HepG2 (cell line): ENCODE results near the gene SPON1. TPM values are rescaled to one million over a fixed set of nuclear protein-coding genes. Genes with fewer than 3 reads are reported as not detected.

Experiments
- ATAC-seq: fragments of 200-7000 bp; cut with Tn5 transposase; 3 replicates; pipeline ENCODE4 v1.9.1; 2020; ENCODE audit warnings: mild to moderate bottlenecking, moderate library complexity
- BruUV-seq: library from RNA; stranded (reverse); fragments of 400-500 nt; replicated peaks from 2 replicates; lab custom pipeline; 2021; lab: Mats Ljungman, UMichigan
- CTCF ChIA-PET: fragments of 300-600 bp; formaldehyde crosslinking; extraction: SDS; loops from one replicate; lab custom pipeline; 2021; ENCODE audit warnings: low total read pairs, inconsistent platforms, low intra/inter-chr PET ratio; lab: Yijun Ruan, JAX
- POLR2A ChIA-PET: fragments of 350-600 bp; sonication (Branson Sonifier 250); formaldehyde crosslinking; loops from one replicate; lab custom pipeline; 2020; ENCODE audit warnings: antibody characterized with exemption, inconsistent platforms; lab: Yijun Ruan, JAX
- DNase-seq: peaks from one replicate; pipeline ENCODE4 v3.0.0-alpha.2; 2015; ENCODE audit warnings: low spot score
- FAIRE-seq: peaks from 3 replicates; lab custom pipeline; 2011; peaks lifted over from hg19 to GRCh38; lab: Jason Lieb, UNC
- H2AFZ ChIP-seq: one replicate; pipeline ENCODE4 v1.6.1; 2011; ENCODE audit warnings: low read length, inconsistent platforms
- H3K27ac ChIP-seq: fragments of 300-600 bp; 3 replicates; pipeline ENCODE4 v1.8.0; 2011; ENCODE audit warnings: mixed run types, mild to moderate bottlenecking, mixed read lengths, low read length, inconsistent platforms; ENCODE audit not compliant: insufficient read depth; ENCODE audit errors: extremely low read length
- H3K27me3 ChIP-seq, 2 experiments: fragments of 200-600 bp in 1 of 2; 2 replicates in 1 of 2; 3 replicates in 1 of 2; pipeline versions ENCODE4 v1.6.0 to v1.8.0; 2011; ENCODE audit warnings: low read length in 2 of 2, mild to moderate bottlenecking in 2 of 2, moderate library complexity in 2 of 2, inconsistent platforms in 1 of 2; ENCODE audit not compliant: insufficient read depth in 2 of 2, control insufficient read depth in 1 of 2
- H3K36me3 ChIP-seq, 2 experiments: fragments of 200-600 bp in 1 of 2; replicated peaks in 1 of 2; 2 replicates in 1 of 2; 3 replicates in 1 of 2; pipeline versions ENCODE4 v1.5.1 to v1.8.0; 2011; ENCODE audit warnings: low read length in 2 of 2, inconsistent platforms in 1 of 2; ENCODE audit not compliant: insufficient read depth in 2 of 2, control insufficient read depth in 1 of 2
- H3K4me1 ChIP-seq: 2 replicates; pipeline ENCODE4 v1.5.1; 2012; ENCODE audit warnings: low read length, inconsistent platforms; ENCODE audit not compliant: insufficient read depth
- H3K4me2 ChIP-seq: 2 replicates; pipeline ENCODE4 v1.6.0; 2011; ENCODE audit warnings: low read depth, low read length, inconsistent platforms
- H3K4me3 ChIP-seq, 3 experiments: fragments of 200-600 bp in 1 of 3; sonication (generic), shearing (Covaris generic) in 1 of 3; replicated peaks in 1 of 3; 2 replicates each; pipeline ENCODE4 v1.5.1; 2011 to 2016; ENCODE audit warnings: low read length in 3 of 3, inconsistent platforms in 2 of 3, low read depth in 2 of 3, mild to moderate bottlenecking in 2 of 3, control low read depth in 1 of 3, mixed read lengths in 1 of 3; ENCODE audit not compliant: insufficient read depth in 1 of 3
- H3K79me2 ChIP-seq: one replicate; pipeline ENCODE4 v1.6.1; 2011; ENCODE audit warnings: low read length, inconsistent platforms; ENCODE audit not compliant: insufficient read depth
- H3K9ac ChIP-seq: 2 replicates; pipeline ENCODE4 v1.6.0; 2011; ENCODE audit warnings: mild to moderate bottlenecking, low read depth, low read length, inconsistent platforms; ENCODE audit not compliant: insufficient read depth
- H3K9me3 ChIP-seq: 2 replicates; pipeline ENCODE4 v1.5.1; 2012; ENCODE audit warnings: mild to moderate bottlenecking, low read length
- H4K20me1 ChIP-seq: 2 replicates; pipeline ENCODE4 v1.6.0; 2011; ENCODE audit warnings: inconsistent platforms, mild to moderate bottlenecking, low read length, moderate library complexity; ENCODE audit not compliant: insufficient read depth
- CAMTA2 ChIP-seq: sonication (generic); formaldehyde crosslinking; IDR thresholded peaks from 2 replicates; pipeline ENCODE4 v1.4.0; 2020; ENCODE audit warnings: mild to moderate bottlenecking, missing genetic modification reagents, borderline replicate concordance
- RCOR2 ChIP-seq: IDR thresholded peaks from 2 replicates; pipeline ENCODE4 v1.6.1; 2016; ENCODE audit warnings: missing biosample characterization, missing genetic modification reagents
- SNRNP70 ChIP-seq: fragments of 200-400 bp; formaldehyde crosslinking; IDR thresholded peaks from 2 replicates; pipeline ENCODE4 v1.6.1; 2017; ENCODE audit warnings: mild to moderate bottlenecking, low read depth, low read length, moderate library complexity
- ZNF160 ChIP-seq: sonication (generic); formaldehyde crosslinking; IDR thresholded peaks from 2 replicates; pipeline ENCODE4 v1.8.0; 2022; ENCODE audit warnings: mild to moderate bottlenecking, inconsistent platforms, missing genetic modification reagents
- ZNF720 ChIP-seq: sonication (generic); formaldehyde crosslinking; IDR thresholded peaks from 2 replicates; pipeline ENCODE4 v1.4.0; 2020; ENCODE audit warnings: missing genetic modification reagents
- ZNF792 ChIP-seq: IDR thresholded peaks from 2 replicates; pipeline ENCODE4 v1.6.1; 2016
- WGBS: methylation state at CpG from one replicate; pipeline ENCODE4 v1.1.6; 2017; ENCODE audit warnings: low lambda C conversion rate; 5-methylcytosine and 5-hydroxymethylcytosine counted together
- in situ Hi-C: cut with HindIII; loops from 2 replicates; pipeline ENCODE4 v1.10.0; 2017; ENCODE audit warnings: low pct_unique_long_range_greater_than_20kb; ENCODE audit not compliant: extremely low pct_ligation_motif_present
- intact Hi-C: fragments of 100-400 bp; cut with micrococcal nuclease; formaldehyde crosslinking; loops from one replicate; pipeline ENCODE4 v1.10.0; 2022; ENCODE audit not compliant: unreplicated experiment
- polyA plus RNA-seq, 8 experiments: library from polyadenylated mRNA; depleted of rRNA in 3 of 8; stranded (reverse) in 7 of 8; unstranded in 1 of 8; fragments of >200 nt; fragmentation: Illumina TruSeq in 4 of 8; extraction: Trizol in 4 of 8; gene quantifications; 2 replicates each; pipeline versions ENCODE4 v1.2.1 to v1.2.3, GENCODE V29; 2011 to 2016; ENCODE audit warnings: low read depth in 4 of 8, missing spikeins in 1 of 8, mixed read lengths in 1 of 8; ENCODE audit not compliant: insufficient read depth in 1 of 8
- total RNA-seq, 5 experiments: library from RNA; depleted of rRNA; stranded (reverse); fragments of >200 nt; fragmentation: Illumina TruSeq; extraction: Trizol; gene quantifications; 2 replicates each; pipeline ENCODE4 v1.2.3, GENCODE V29; 2016; ENCODE audit warnings: low read depth in 1 of 5
- TF ChIP-seq, protein P1 (sequence below): sonication (generic); formaldehyde crosslinking; IDR thresholded peaks from 2 replicates; pipeline ENCODE4 v1.4.0; 2020; ENCODE audit warnings: low read depth, mild to moderate bottlenecking, missing genetic modification reagents
- TF ChIP-seq, protein P2 (sequence below): IDR thresholded peaks from 2 replicates; pipeline ENCODE4 v1.6.1; 2012; ENCODE audit warnings: low read length, improper control_type of control experiment
- TF ChIP-seq, protein P3 (sequence below): sonication (generic); formaldehyde crosslinking; IDR thresholded peaks from 2 replicates; pipeline ENCODE4 v1.5.0; 2020; ENCODE audit warnings: mild to moderate bottlenecking, missing genetic modification reagents
- TF ChIP-seq, protein P4 (sequence below): sonication (generic); formaldehyde crosslinking; IDR thresholded peaks from 2 replicates; pipeline ENCODE4 v1.4.0; 2020; ENCODE audit warnings: mild to moderate bottlenecking, missing genetic modification reagents

The SPON1 gene
- total and polyA plus RNA-seq, 2 of the 13 experiments (the other 11 are each of a cell fraction or from before 2014, with no cell fraction given) = not detected

DNA sequence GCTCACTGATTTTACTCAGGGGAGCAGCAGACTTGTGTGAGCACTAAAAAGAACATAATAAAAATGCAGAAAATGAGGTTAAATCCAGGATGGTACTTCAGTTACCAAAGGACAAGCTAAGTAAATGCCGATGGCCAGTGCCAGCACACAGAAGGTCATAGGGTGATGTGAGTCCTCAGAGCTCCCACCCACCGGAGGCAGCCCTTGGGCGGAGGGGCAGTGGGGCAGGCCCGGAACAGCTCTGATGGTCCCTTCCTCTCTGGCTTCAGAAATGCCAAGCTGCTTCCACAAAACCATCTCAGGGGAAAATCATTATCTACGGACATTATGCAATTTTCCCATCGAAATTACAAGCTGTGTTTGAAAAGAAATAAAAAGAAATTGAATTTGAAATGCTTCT lies 271.9 kb downstream of the SPON1 start:
- H3K27me3 ChIP-seq = peaks cover 2 to 35% of the 10 kb centered on the region in 2 experiments; a peak in 3 of 5 replicates
- H3K9ac ChIP-seq = no peak overlapping the region
- WGBS = 3% methylated on average over 5 of the region's 6 CpGs
- intact Hi-C loops (no loop called here), in situ Hi-C loops (no loop called here)
- DNase-seq (no peak), FAIRE-seq (no peak), ATAC-seq (no peak)
- ChIA-PET POLR2A (no interaction called here), CTCF (no interaction called here)
- H3K79me2 ChIP-seq = no peaks in the 10 kb centered on the region
- no peaks in the 10 kb centered on the region for H3K36me3 ChIP-seq
- no peak overlapping the region for H3K27ac ChIP-seq
- H3K4me3 ChIP-seq = no peak overlapping the region
- H3K9me3 ChIP-seq = no peaks in the 10 kb centered on the region
- H4K20me1 ChIP-seq = no peaks in the 10 kb centered on the region
- TF ChIP-seq, protein P1, sequence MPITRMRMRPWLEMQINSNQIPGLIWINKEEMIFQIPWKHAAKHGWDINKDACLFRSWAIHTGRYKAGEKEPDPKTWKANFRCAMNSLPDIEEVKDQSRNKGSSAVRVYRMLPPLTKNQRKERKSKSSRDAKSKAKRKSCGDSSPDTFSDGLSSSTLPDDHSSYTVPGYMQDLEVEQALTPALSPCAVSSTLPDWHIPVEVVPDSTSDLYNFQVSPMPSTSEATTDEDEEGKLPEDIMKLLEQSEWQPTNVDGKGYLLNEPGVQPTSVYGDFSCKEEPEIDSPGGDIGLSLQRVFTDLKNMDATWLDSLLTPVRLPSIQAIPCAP (CRISPR knock-in tag) = no peak
- no peak for TF ChIP-seq ZNF720
- TF ChIP-seq, protein P2, sequence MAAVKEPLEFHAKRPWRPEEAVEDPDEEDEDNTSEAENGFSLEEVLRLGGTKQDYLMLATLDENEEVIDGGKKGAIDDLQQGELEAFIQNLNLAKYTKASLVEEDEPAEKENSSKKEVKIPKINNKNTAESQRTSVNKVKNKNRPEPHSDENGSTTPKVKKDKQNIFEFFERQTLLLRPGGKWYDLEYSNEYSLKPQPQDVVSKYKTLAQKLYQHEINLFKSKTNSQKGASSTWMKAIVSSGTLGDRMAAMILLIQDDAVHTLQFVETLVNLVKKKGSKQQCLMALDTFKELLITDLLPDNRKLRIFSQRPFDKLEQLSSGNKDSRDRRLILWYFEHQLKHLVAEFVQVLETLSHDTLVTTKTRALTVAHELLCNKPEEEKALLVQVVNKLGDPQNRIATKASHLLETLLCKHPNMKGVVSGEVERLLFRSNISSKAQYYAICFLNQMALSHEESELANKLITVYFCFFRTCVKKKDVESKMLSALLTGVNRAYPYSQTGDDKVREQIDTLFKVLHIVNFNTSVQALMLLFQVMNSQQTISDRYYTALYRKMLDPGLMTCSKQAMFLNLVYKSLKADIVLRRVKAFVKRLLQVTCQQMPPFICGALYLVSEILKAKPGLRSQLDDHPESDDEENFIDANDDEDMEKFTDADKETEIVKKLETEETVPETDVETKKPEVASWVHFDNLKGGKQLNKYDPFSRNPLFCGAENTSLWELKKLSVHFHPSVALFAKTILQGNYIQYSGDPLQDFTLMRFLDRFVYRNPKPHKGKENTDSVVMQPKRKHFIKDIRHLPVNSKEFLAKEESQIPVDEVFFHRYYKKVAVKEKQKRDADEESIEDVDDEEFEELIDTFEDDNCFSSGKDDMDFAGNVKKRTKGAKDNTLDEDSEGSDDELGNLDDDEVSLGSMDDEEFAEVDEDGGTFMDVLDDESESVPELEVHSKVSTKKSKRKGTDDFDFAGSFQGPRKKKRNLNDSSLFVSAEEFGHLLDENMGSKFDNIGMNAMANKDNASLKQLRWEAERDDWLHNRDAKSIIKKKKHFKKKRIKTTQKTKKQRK = no peak
- no peaks in the 10 kb centered on the region for H3K4me1 ChIP-seq
- BruUV-seq = no TSS peak
- H3K4me2 ChIP-seq = no peak overlapping the region
- no peak overlapping the region for H2AFZ ChIP-seq

DNA sequence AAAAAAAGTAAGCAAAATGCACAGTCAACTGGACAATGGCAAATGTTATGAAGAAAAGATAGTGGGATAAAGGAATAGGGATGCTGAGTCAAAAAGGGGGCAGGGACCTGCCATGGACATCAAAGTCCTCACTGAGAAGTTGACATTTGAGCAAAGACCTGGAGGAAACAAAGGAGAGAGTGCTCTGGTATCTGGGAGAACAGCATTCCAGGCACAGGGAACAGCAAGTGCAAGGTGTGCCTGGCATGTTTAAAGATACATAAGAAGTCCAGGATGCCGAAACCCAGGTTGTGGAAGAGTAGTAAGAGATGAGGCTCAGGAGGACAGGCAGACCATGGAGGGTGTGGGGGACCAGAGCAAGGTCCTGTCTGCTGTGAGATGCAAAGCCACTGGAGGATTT lies 273.2 kb downstream of the SPON1 start:
- BruUV-seq = no TSS peak
- Histone ChIP-seq H3K9ac (no peak overlapping the region), H4K20me1 (no peaks in the 10 kb centered on the region), H3K79me2 (no peaks in the 10 kb centered on the region), H3K36me3 (no peaks in the 10 kb centered on the region), H3K4me1 (no peaks in the 10 kb centered on the region), H3K4me3 (no peak overlapping the region), H3K27me3 (peaks cover 2 to 23% of the 10 kb centered on the region in 2 experiments; a peak in 3 of 5 replicates), H3K4me2 (no peak overlapping the region), H3K27ac (no peak overlapping the region), H2AFZ (no peak overlapping the region), H3K9me3 (no peaks in the 10 kb centered on the region)
- no peak for FAIRE-seq
- 0% methylated on average over 1 of the region's 1 CpG for WGBS
- intact Hi-C loops (no loop called here), in situ Hi-C loops (no loop called here)
- DNase-seq = no peak
- ATAC-seq = no peak
- CTCF ChIA-PET = no interaction called here
- POLR2A ChIA-PET = no interaction called here
- TF ChIP-seq, protein P3, sequence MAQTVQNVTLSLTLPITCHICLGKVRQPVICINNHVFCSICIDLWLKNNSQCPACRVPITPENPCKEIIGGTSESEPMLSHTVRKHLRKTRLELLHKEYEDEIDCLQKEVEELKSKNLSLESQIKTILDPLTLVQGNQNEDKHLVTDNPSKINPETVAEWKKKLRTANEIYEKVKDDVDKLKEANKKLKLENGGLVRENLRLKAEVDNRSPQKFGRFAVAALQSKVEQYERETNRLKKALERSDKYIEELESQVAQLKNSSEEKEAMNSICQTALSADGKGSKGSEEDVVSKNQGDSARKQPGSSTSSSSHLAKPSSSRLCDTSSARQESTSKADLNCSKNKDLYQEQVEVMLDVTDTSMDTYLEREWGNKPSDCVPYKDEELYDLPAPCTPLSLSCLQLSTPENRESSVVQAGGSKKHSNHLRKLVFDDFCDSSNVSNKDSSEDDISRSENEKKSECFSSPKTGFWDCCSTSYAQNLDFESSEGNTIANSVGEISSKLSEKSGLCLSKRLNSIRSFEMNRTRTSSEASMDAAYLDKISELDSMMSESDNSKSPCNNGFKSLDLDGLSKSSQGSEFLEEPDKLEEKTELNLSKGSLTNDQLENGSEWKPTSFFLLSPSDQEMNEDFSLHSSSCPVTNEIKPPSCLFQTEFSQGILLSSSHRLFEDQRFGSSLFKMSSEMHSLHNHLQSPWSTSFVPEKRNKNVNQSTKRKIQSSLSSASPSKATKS = no peak
- TF ChIP-seq ZNF160 (no peak), ZNF792 (CRISPR knock-in tag) (no peak), SNRNP70 (no peak), CAMTA2 (CRISPR knock-in tag) (no peak), RCOR2 (CRISPR knock-in tag) (no peak)
- TF ChIP-seq, protein P4, sequence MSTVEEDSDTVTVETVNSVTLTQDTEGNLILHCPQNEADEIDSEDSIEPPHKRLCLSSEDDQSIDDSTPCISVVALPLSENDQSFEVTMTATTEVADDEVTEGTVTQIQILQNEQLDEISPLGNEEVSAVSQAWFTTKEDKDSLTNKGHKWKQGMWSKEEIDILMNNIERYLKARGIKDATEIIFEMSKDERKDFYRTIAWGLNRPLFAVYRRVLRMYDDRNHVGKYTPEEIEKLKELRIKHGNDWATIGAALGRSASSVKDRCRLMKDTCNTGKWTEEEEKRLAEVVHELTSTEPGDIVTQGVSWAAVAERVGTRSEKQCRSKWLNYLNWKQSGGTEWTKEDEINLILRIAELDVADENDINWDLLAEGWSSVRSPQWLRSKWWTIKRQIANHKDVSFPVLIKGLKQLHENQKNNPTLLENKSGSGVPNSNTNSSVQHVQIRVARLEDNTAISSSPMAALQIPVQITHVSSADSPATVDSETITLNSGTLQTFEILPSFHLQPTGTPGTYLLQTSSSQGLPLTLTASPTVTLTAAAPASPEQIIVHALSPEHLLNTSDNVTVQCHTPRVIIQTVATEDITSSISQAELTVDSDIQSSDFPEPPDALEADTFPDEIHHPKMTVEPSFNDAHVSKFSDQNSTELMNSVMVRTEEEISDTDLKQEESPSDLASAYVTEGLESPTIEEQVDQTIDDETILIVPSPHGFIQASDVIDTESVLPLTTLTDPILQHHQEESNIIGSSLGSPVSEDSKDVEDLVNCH (CRISPR knock-in tag) = no peak
